ENCODE data around the gene PDSS2.

DNA sequence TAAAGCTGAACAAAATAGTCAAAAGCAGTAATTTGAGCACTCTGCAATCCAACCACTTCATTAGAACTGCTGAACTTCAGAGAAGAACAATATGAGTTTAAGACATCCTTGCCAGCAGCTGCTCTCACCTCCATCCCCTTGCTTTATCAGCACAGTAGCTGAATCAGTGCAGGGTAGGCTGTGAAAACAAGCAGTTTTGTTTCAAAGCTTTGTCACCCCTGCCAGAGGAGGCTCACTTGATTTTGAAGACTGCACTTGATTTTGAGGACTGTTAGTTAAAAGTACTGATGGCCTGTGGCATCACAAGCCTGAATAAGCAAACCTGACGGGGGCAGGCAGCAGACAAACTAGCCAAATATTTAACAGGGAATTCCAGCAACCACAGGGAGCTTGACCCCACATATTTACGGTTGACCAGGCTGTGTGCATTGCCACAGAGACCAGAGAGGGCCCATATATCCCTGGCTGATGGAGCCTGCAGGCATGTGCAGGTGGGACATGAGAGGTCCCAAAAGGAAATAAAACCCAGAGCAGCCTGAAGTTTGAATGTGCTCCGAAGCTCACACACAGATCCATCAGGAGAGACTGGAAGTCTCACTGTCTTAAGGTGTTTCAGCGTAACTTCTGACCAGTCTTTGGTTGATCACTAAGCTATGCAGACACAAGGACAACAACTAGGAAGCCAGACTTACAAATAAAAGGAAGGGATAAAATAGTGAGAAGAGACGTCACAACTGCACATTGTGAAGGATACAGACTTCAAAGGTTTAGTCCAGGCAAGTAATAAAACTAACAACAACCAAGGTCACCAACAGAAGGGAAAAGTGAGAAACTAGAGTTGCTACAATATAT lies 97.4 kb downstream of the PDSS2 start:
- TF ChIP-seq EP300 (IDR thresholded peaks at IDR 0.05; ENCODE audit: borderline replicate concordance in 1 of 2, low read depth in 1 of 2, low read length in 1 of 2) (no peak), JUND (IDR thresholded peaks at IDR 0.05) (no peak), YY1 (IDR thresholded peaks at IDR 0.05; ENCODE audit: low read depth) (no peak), GATA2 (CRISPR knock-in tag; IDR thresholded peaks at IDR 0.05) (no peak), NRF1 (IDR thresholded peaks at IDR 0.05; ENCODE audit: low read depth, low read length) (no peak), RFX5 (IDR thresholded peaks at IDR 0.05; ENCODE audit: low read length) (no peak), SMC3 (IDR thresholded peaks at IDR 0.05; ENCODE audit: low read depth, low read length) (no peak), SIN3A (IDR thresholded peaks at IDR 0.05; ENCODE audit: borderline replicate concordance, low read depth, low read length) (no peak), FOXJ3 (CRISPR knock-in tag; IDR thresholded peaks at IDR 0.05) (no peak)
- TF ChIP-seq, protein P1, sequence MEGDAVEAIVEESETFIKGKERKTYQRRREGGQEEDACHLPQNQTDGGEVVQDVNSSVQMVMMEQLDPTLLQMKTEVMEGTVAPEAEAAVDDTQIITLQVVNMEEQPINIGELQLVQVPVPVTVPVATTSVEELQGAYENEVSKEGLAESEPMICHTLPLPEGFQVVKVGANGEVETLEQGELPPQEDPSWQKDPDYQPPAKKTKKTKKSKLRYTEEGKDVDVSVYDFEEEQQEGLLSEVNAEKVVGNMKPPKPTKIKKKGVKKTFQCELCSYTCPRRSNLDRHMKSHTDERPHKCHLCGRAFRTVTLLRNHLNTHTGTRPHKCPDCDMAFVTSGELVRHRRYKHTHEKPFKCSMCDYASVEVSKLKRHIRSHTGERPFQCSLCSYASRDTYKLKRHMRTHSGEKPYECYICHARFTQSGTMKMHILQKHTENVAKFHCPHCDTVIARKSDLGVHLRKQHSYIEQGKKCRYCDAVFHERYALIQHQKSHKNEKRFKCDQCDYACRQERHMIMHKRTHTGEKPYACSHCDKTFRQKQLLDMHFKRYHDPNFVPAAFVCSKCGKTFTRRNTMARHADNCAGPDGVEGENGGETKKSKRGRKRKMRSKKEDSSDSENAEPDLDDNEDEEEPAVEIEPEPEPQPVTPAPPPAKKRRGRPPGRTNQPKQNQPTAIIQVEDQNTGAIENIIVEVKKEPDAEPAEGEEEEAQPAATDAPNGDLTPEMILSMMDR (IDR thresholded peaks at IDR 0.05), result no peak
- TF ChIP-seq, protein P2, sequence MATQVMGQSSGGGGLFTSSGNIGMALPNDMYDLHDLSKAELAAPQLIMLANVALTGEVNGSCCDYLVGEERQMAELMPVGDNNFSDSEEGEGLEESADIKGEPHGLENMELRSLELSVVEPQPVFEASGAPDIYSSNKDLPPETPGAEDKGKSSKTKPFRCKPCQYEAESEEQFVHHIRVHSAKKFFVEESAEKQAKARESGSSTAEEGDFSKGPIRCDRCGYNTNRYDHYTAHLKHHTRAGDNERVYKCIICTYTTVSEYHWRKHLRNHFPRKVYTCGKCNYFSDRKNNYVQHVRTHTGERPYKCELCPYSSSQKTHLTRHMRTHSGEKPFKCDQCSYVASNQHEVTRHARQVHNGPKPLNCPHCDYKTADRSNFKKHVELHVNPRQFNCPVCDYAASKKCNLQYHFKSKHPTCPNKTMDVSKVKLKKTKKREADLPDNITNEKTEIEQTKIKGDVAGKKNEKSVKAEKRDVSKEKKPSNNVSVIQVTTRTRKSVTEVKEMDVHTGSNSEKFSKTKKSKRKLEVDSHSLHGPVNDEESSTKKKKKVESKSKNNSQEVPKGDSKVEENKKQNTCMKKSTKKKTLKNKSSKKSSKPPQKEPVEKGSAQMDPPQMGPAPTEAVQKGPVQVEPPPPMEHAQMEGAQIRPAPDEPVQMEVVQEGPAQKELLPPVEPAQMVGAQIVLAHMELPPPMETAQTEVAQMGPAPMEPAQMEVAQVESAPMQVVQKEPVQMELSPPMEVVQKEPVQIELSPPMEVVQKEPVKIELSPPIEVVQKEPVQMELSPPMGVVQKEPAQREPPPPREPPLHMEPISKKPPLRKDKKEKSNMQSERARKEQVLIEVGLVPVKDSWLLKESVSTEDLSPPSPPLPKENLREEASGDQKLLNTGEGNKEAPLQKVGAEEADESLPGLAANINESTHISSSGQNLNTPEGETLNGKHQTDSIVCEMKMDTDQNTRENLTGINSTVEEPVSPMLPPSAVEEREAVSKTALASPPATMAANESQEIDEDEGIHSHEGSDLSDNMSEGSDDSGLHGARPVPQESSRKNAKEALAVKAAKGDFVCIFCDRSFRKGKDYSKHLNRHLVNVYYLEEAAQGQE (IDR thresholded peaks at IDR 0.05; ENCODE audit: low read depth, low read length), result no peak
- TF ChIP-seq, protein P3, sequence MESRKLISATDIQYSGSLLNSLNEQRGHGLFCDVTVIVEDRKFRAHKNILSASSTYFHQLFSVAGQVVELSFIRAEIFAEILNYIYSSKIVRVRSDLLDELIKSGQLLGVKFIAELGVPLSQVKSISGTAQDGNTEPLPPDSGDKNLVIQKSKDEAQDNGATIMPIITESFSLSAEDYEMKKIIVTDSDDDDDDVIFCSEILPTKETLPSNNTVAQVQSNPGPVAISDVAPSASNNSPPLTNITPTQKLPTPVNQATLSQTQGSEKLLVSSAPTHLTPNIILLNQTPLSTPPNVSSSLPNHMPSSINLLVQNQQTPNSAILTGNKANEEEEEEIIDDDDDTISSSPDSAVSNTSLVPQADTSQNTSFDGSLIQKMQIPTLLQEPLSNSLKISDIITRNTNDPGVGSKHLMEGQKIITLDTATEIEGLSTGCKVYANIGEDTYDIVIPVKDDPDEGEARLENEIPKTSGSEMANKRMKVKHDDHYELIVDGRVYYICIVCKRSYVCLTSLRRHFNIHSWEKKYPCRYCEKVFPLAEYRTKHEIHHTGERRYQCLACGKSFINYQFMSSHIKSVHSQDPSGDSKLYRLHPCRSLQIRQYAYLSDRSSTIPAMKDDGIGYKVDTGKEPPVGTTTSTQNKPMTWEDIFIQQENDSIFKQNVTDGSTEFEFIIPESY (IDR thresholded peaks at IDR 0.05; ENCODE audit: borderline replicate concordance, low read depth), result no peak
